ACHN (cell line): ENCODE data around the gene C18orf63.

ENCODE experiments used
- DNase-seq: peaks from one replicate; pipeline ENCODE4 v3.0.0-alpha.2; 2015
- in situ Hi-C: cut with HindIII; loops from 2 replicates; pipeline ENCODE4 v1.10.0; 2017; ENCODE audit warnings: low sequenced_read_pairs, low pct_ligation_motif_present, low pct_unique_long_range_greater_than_20kb

Gene C18orf63

DNA sequence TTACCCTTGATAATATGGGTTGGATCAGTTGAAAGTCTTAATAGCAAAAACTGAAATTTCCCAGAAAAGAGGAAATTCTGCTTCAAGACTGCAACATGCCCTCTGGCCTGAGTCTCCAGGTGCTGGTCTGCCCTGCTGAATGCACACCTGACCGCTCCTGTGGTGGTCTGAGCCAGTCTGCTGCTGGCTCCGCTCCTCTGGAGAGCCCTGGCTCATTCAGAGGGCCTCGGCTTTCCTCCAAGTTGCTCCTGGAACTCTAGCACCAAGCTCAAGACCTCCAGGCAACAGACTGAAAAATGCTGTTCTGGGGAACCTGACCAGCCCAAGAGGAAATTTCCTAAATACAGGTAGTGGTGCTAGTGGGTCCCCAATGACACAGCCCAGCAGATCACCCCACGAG, 76.7 kb downstream of the C18orf63 start:
- in situ Hi-C loops, result no loop called here
- no peak for DNase-seq

DNA sequence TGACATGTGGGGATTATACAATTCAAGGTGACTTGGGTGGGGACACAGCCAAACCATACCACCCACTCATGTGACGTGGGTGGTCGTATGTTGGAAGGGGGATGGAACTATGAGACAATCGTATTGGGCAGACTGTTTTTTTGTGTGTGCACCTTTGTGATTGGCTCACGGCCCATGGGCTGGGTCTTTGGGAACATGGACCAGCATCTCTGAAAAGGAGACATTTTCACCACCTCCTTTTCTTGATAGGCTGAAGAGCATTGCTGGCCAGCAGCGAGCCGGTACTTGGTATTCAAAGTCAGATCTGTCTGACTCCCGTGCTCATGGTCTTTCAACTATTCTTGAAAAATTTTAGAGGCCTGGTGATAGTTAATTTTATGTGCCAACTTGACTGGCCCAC, 79.4 kb downstream of the C18orf63 start:
- in situ Hi-C loops, result no loop called here
- no peak for DNase-seq

DNA sequence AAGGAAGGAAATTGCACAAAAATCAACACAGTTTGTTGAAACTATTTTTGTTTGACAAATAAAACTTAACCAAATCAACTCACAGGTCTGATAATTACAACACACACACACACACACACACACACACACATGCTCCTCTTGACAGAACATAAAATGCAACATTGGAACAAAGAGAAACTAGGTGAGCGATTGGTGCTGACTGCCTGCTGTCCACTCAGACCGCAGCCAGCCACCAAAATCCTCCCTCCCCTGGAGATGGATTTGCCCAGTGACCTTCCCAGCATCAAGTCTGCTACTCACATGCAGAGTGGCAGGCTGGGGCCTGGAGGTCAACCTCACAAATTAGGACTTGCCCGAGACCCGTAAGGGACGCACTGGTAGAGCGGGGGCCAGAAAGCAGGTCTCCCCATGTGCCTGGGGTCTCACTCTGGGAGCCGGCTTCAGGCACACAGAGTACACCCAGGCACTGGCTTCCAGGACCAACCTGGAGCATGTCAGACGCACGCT, 80.1 kb downstream of the C18orf63 start:
- DNase-seq, result no peak
- in situ Hi-C loops, result no loop called here

DNA sequence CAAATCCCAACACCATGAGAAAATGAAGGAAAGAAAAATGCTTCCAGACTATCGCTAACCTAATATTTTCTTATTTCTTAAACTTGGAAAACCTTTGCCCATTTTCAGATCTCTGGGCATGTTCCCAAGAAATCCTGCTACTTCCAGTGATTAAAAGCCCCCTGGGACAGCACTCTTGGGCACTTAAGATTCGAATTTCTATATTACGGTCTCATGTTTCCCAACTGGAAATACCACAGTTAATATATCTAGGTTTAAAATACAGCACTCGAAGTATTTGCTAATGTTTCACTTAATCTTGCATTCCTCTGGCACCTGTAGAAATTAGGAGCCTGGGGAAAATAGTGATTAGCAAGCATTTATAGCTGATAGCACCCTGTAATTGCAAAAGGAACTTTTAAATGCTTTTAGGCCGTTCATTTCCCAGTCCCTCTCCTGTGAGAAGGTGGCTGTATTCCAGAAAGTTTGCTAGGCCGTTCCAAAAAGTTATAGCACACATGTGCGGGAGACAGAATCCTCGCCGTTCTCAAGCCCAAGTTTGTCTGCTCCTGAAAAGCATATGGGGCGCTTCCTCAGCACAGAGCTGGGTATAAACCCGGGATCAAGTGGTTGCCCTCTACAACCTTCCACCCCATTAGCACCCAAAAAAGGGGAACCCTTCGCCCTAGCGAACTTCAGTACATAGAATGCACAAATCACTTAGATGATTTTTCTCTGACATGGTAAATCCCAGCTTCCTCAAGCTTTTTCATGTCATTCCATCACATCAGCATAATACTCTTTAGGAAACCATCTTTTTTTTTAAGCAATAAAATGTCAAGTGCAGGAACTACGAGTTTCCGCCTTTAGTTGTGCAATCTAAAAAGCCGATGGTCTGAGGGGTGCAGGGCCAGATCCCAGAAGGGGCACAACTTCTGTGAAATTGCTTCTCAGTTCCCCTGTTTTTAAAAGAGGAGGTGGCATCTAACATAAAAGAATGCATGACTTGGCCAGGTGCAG, 80.8 kb downstream of the C18orf63 start:
- DNase-seq, result no peak
- in situ Hi-C loops, result no loop called here

DNA sequence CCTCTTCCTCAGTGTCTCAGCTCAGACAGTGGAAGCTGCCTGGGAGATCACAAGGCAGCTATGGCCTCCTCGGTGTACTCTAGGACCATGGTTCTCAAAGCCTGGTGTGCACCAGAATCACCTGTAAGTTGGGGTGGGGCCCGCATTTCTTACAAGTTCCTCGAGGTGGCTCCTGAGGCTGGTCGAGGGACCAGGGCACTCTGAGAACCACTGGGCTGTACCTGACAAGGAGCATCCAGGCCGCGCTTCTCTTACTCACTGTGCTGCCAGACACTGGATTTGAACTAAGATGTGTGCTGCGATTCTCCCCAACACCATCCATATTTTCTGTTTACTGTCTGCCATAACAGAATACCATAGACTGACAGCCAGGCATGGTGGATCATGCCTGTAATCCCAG, 81.9 kb downstream of the C18orf63 start:
- in situ Hi-C loops, result no loop called here
- DNase-seq, result no peak

DNA sequence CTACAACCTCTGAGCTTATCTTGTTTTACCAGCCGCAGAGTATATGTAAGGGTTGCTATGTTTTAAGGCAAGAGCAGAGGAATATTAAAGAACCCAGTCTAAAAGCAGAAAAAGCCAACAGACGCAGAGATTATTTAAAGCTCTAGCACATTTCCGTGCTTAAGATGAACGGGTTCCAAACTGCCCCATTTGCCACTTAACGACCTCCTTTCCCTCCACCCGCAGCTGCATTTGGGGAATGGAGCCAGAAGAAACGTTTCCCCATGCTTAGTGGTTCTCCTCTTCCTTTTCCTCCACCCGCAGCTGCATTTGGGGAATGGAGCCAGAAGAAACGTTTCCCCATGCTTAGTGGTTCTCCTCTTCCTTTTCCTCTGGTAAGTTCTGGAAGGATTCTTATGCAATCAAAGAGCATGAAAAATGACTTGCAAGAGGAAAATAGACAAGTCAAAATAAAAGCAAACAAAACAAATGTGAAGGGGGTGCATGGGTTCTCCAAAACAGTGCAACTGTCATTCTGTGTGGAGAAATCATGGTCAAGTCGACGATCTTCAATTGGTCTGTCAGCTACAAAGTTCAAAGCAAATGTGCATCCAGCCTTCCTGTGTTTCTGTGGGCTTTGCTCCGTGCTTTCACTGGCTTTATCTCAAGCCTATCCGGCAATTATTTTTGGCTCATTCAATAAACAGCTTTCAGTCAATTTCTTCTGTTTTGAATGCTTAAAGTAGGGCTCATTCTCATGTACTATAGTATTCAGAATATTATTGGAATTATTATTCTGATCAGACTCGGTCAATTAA, 83.7 kb downstream of the C18orf63 start:
- in situ Hi-C loops, result no loop called here

DNA sequence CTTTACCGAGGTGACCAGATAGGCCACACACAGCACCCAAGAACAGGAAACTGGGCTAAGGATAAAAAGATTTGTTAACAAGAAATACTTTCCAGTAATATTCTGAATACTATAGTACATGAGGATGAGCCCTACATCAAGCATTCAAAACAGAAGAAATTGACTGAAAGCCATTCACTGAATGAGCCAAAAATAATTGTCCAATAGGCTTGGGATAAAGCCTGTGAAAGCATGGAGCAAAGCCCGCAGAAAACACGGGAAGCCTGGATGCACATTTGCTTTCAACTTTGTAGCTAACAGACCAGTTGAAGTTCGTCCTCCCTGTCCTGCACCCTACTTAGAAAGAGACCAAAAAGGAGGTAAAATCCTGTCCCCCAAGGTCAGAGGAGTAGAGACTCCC, 85.2 kb downstream of the C18orf63 start:
- in situ Hi-C loops, result no loop called here
- DNase-seq, result no peak

More for the DNA sequence above, 83.7 kb downstream of the C18orf63 start:
- DNase-seq, result no peak

DNA sequence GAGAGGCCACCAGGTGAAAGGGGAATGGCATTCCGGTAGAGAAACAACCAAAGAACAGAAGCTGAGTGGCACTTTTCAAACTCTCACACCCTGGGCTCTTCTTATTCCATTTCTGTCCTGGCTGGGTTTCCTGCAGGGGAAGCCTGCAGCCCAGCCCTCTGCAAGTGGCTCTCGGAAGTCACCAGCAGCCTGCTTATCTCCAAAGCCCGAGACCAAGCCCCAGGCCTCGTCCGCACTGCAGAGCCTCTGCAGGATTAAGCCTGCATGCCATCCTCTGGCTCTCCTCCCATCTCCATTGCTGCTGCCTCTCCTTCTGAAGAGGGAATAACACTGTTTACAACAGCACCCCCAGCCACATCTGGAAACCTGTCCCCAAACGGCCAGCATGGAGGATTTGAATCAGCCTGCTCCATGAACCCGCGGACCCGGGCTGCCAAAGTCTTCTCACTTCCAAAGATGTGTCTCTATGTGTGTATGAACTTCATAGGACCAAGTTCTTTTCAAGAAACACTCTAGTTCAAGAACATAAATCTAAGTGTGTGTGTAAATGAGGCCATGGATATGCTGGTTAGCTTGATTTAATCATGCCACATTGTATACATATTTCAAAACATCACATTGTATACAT, 87.3 kb downstream of the C18orf63 start:
- DNase-seq, result no peak
- in situ Hi-C loops, result no loop called here

DNA sequence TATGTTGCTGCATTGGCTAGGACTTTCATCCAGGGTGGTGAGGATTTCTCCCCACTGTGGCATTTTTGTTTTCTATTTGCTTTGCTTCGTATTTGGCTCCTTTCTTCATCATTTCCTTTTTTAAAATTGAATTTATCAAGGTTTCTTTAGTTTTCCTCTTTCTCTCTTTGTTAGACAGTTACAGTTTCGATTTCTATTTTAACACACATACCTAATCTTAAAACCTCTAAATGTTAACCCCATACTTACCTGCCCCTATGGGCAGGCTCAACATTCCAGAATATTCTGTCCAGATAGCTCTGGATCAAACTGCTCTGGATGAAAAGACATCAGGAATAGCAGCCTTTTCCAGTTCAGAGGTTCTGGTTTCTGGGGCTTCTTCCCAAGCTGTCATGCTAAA, 92.2 kb downstream of the C18orf63 start:
- in situ Hi-C loops, result no loop called here
- no peak for DNase-seq
